ENCODE measurements around the gene ADK. TPM values are rescaled to one million over a fixed set of nuclear protein-coding genes. Genes with fewer than 3 reads are reported as not detected.
"Not testable (repeated sequence)": the region's sequence is repeated elsewhere in the genome, so short reads cannot be mapped to it uniquely, and the experiment has no call there.

Gene ADK
- total and polyA plus RNA-seq, 8 donors, result 44.8 to 68.6 (median 57.5) TPM

DNA sequence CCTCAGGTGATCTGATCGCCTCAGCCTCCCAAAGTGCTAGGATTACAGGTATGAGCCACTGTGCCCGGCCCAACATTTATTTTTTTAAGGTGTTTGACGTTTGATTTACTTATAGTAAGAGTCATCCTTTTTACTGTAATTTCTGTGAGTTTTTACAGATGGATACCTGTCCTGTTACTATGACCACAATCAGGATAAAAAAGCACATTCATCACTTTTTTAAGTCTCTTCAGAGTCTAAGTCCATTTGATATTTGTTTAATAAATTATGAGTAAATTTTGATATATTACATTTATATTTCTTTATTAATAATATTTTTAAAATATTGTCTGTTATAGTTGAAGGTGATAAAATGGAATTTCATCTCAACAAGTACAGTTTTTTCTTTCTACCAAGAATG lies 374.9 kb downstream of the ADK start:
- Histone ChIP-seq H3K4me3 (no peak overlapping the region), H3K4me1 (no peaks in the 10 kb centered on the region), H3K27ac (no peak overlapping the region), H3K27me3 (no peaks in the 10 kb centered on the region), H3K36me3 (no peaks in the 10 kb centered on the region), H3K9me3 (no peaks in the 10 kb centered on the region)
- DNase-seq, result no peak
- TF ChIP-seq, protein P1, sequence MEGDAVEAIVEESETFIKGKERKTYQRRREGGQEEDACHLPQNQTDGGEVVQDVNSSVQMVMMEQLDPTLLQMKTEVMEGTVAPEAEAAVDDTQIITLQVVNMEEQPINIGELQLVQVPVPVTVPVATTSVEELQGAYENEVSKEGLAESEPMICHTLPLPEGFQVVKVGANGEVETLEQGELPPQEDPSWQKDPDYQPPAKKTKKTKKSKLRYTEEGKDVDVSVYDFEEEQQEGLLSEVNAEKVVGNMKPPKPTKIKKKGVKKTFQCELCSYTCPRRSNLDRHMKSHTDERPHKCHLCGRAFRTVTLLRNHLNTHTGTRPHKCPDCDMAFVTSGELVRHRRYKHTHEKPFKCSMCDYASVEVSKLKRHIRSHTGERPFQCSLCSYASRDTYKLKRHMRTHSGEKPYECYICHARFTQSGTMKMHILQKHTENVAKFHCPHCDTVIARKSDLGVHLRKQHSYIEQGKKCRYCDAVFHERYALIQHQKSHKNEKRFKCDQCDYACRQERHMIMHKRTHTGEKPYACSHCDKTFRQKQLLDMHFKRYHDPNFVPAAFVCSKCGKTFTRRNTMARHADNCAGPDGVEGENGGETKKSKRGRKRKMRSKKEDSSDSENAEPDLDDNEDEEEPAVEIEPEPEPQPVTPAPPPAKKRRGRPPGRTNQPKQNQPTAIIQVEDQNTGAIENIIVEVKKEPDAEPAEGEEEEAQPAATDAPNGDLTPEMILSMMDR (IDR thresholded peaks at IDR 0.05), result no peak
- ATAC-seq, result no peak
- intact Hi-C loops (cut with DNase I), result no loop called here

DNA sequence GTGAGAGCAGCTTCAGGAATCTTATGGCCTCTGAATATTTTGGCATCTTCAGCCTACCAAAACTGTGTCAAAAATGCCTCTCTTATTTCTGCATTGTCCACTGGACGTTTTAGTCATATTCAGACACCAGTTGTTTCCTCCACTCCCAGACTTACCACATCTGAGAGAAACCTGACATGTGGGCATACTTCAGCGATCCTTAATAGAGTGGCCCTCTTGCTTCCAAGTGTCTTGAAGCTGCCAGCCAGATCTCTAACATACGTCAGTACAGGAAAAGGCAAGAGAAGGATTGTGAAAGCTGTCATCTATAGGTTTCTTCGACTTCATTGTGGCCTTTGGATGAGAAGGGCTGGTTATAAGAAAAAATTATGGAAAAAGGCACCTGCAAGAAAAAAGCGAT lies 376.6 kb downstream of the ADK start:
- H3K27me3 ChIP-seq; DNase-seq; H3K27ac ChIP-seq; H3K4me1 ChIP-seq; intact Hi-C loops (cut with DNase I); H3K4me3 ChIP-seq; H3K9me3 ChIP-seq; H3K36me3 ChIP-seq: not testable (repeated sequence)
- ATAC-seq, result peak; percentile 80

DNA sequence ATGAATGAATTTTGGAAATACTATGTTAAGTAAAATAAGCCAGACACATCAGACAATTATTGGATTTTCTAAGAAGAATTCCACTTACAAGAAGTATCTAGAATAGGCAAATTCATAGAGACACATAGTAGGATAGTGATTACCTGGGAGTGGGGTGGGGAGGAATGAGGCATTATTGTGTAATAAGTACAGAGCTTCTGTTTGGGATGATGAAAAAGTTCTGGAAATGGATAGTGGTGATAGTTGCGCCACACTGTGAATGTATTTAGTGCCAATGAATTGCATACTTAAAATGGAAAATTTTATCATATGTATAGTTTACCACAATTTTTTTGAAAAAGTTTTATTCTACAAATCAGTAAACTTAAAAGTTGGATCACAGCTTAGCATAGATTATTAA lies 378.2 kb downstream of the ADK start:
- H3K4me1 ChIP-seq, result no peaks in the 10 kb centered on the region
- TF ChIP-seq, protein P1 (IDR thresholded peaks at IDR 0.05), result no peak
- ATAC-seq, result no peak
- intact Hi-C loops (cut with DNase I), result no loop called here
- no peaks in the 10 kb centered on the region for H3K27me3 ChIP-seq
- no peak overlapping the region for H3K4me3 ChIP-seq
- no peak overlapping the region for H3K27ac ChIP-seq
- DNase-seq, result no peak
- H3K36me3 ChIP-seq, result no peaks in the 10 kb centered on the region
- no peaks in the 10 kb centered on the region for H3K9me3 ChIP-seq

DNA sequence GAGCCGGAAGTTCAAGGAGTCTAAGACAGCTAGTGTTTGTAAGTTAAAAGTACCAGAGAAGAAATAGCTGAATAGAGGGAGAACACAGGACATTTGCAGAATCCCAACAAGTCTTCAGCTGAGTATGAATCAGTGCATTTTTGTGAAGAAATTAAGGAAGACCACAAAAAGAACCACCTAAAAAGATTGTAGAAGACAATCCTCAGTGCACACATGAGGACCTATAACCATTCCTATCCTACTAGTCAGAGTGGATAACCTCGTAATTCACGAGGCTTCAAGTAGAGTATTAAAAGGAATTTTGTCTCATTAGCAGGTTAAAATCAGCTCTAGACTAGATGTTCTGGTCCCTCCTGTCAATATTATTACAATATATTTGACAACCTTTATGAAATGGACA lies 380.0 kb downstream of the ADK start:
- intact Hi-C loops (cut with DNase I), result no loop called here
- H3K4me3 ChIP-seq, result no peak overlapping the region
- DNase-seq, result no peak
- ATAC-seq, result no peak
- TF ChIP-seq, protein P1 (IDR thresholded peaks at IDR 0.05), result no peak
- H3K4me1 ChIP-seq, result no peaks in the 10 kb centered on the region
- no peaks in the 10 kb centered on the region for H3K9me3 ChIP-seq
- no peak overlapping the region for H3K27ac ChIP-seq
- no peaks in the 10 kb centered on the region for H3K27me3 ChIP-seq
- no peaks in the 10 kb centered on the region for H3K36me3 ChIP-seq

DNA sequence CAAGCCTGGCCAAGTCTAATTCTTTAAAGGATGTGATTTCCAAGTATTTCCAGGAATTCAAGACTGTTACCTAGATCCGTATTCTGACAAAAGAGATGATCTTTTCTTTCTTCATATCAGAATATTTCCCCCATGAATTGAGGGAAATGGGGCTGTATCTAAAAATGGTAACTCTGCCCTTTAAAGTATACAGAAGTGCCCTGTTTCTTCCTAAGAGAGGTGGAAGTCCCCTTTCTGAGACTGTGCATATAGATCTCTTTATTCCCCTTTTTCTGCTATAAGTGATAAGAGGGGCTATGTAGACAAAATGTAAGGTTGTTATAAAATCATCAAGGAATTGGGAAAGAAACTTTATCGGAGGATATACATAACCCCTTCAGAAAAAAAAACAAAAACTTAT lies 388.3 kb downstream of the ADK start:
- no peak for ATAC-seq
- no peaks in the 10 kb centered on the region for H3K27me3 ChIP-seq
- intact Hi-C loops (cut with DNase I), result no loop called here
- DNase-seq, result no peak
- no peaks in the 10 kb centered on the region for H3K4me1 ChIP-seq
- no peak overlapping the region for H3K27ac ChIP-seq
- no peak overlapping the region for H3K4me3 ChIP-seq
- H3K36me3 ChIP-seq, result no peaks in the 10 kb centered on the region
- TF ChIP-seq, protein P1 (IDR thresholded peaks at IDR 0.05), result no peak
- H3K9me3 ChIP-seq, result no peaks in the 10 kb centered on the region

DNA sequence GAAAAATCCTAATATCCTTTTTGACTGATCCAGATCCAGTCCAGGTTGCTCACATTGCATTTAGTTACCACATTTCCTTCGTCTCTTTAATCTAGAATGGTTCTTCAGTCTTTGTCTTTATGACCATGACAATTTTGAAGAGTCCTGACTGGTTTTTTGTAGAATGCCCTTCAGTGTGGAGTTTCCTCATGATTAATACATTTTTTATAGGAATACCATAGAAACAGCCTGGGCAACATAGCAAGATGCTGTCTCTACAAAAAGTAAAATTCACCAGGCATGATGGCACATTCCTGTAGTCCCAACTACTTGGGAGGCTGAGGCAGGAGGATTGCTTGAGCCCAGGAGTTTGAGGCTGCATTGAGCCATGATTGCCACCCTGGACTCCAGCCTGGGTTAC lies 390.4 kb downstream of the ADK start:
- TF ChIP-seq, protein P1 (IDR thresholded peaks at IDR 0.05), result no peak
- ATAC-seq (no peak), DNase-seq (no peak)
- H3K9me3 ChIP-seq, result no peaks in the 10 kb centered on the region
- no peak overlapping the region for H3K27ac ChIP-seq
- H3K4me1 ChIP-seq, result no peaks in the 10 kb centered on the region
- H3K27me3 ChIP-seq, result no peaks in the 10 kb centered on the region
- H3K36me3 ChIP-seq, result no peaks in the 10 kb centered on the region
- H3K4me3 ChIP-seq, result no peak overlapping the region
- intact Hi-C loops (cut with DNase I), result no loop called here
